ENCODE measurements around the gene TTC39A.

TTC39A gene

DNA sequence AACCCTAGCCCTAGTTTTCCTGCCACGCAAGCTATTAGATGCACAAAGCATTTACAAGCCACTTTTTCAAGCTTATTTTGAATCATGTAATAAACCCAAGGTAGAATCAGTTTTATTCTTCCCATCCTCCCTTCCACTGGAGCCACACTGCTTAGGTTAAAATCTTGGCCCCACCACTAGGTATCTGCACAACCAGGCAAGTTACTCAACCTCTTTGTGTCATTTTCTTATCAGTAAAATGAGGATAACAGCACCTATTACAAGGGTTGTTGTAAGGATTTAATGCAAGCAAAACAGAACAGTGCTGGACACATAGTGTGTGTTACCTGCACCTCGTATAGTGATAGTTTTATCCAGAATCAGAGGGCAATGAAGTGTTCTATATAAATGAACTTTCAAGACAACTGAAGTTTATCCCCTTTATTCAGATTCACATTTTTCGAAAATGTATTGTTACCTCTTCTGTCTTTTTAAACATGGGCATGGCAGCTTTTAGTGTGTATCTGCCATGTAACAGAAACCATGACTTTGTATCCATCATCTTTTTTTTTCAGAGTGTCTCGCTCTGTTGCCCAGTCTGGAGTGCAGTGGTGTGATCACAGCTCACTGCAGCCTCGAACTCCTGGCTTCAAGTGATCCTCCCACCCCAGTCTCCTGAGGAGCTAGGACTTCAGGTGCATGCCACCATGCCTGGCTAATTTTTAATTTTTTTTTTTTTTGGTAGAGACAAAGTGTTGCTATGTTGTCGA, 17.2 kb upstream of the TTC39A start:
- H3K4me3 ChIP-seq (ENCODE audit: low read length, poor library complexity, severe bottlenecking) = no peak overlapping the region
- H3K9ac ChIP-seq (ENCODE audit: low read depth, low read length, poor library complexity, severe bottlenecking) = no peak overlapping the region
- H3K9me3 ChIP-seq (ENCODE audit: insufficient read depth, low read depth, low read length) = no peaks in the 10 kb centered on the region
- TF ChIP-seq, protein P1, sequence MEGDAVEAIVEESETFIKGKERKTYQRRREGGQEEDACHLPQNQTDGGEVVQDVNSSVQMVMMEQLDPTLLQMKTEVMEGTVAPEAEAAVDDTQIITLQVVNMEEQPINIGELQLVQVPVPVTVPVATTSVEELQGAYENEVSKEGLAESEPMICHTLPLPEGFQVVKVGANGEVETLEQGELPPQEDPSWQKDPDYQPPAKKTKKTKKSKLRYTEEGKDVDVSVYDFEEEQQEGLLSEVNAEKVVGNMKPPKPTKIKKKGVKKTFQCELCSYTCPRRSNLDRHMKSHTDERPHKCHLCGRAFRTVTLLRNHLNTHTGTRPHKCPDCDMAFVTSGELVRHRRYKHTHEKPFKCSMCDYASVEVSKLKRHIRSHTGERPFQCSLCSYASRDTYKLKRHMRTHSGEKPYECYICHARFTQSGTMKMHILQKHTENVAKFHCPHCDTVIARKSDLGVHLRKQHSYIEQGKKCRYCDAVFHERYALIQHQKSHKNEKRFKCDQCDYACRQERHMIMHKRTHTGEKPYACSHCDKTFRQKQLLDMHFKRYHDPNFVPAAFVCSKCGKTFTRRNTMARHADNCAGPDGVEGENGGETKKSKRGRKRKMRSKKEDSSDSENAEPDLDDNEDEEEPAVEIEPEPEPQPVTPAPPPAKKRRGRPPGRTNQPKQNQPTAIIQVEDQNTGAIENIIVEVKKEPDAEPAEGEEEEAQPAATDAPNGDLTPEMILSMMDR (conservative IDR thresholded peaks at IDR 0.05; ENCODE audit: low read length) = no peak
- no peaks in the 10 kb centered on the region for H3K79me2 ChIP-seq (ENCODE audit: insufficient read depth, low read length)
- no peak overlapping the region for H2AFZ ChIP-seq (ENCODE audit: low read length)
- H4K20me1 ChIP-seq (ENCODE audit: insufficient read depth, low read length, poor library complexity, severe bottlenecking) = no peaks in the 10 kb centered on the region
- H3K9me2 ChIP-seq (replicated peaks; ENCODE audit: low read depth, low read length) = no peaks in the 10 kb centered on the region
- H3K4me1 ChIP-seq (ENCODE audit: insufficient read depth, low read length, poor library complexity, severe bottlenecking) = no peaks in the 10 kb centered on the region
- no peaks in the 10 kb centered on the region for H3F3A ChIP-seq (ENCODE audit: low read depth)
- no peak overlapping the region for H3K4me2 ChIP-seq (ENCODE audit: low read depth, low read length, poor library complexity, severe bottlenecking)
- H3K27me3 ChIP-seq (ENCODE audit: insufficient read depth, low read length, poor library complexity, severe bottlenecking) = no peaks in the 10 kb centered on the region
- no peaks in the 10 kb centered on the region for H3K36me3 ChIP-seq (ENCODE audit: insufficient read depth, low read length)

DNA sequence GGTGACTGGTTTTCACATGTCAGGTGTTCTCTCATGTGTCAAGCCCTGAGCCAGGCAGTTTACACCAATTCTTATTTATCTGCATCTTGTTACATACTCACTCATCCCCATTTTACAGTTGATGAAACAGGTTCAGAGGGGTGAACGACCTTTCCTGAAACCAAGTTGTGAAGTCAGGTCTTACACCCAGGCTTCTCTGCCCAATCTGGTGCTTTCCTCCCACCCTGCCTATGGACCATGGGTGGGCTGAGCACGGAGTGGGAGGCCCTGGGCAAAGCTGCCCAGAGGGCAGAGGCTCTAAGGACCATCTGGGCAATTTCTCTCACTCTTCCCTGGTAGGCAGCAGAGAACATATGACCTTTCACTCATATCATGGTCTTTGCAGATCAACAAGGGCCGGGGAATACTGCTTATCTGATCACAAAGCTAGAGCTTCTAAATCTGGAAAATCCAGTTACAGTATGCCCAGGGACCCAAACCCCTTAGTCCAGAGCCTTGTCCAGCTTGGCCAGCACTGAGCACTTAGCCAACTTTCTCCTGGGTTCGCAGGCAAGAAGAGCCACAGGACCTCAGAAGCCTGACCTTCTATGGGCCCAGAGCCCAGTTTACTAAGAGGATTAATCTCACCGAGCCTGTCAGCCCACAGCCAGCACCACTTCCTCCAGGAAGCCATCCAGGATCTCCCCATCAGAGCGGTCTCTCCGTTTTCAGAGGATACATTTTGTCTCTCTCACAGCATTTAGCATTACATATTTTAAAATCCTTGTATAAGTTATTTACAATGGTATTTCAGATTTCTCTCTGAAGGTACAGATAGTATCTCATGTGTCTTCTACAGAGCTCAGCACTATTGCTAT, 16.0 kb upstream of the TTC39A start:
- Histone ChIP-seq H3K36me3 (ENCODE audit: insufficient read depth, low read length) (no peaks in the 10 kb centered on the region), H3K9me2 (replicated peaks; ENCODE audit: low read depth, low read length) (no peaks in the 10 kb centered on the region), H2AFZ (ENCODE audit: low read length) (no peak overlapping the region), H3K79me2 (ENCODE audit: insufficient read depth, low read length) (no peaks in the 10 kb centered on the region), H4K20me1 (ENCODE audit: insufficient read depth, low read length, poor library complexity, severe bottlenecking) (no peaks in the 10 kb centered on the region), H3K4me3 (ENCODE audit: low read length, poor library complexity, severe bottlenecking) (no peak overlapping the region), H3F3A (ENCODE audit: low read depth) (no peaks in the 10 kb centered on the region), H3K9ac (ENCODE audit: low read depth, low read length, poor library complexity, severe bottlenecking) (no peak overlapping the region), H3K4me1 (ENCODE audit: insufficient read depth, low read length, poor library complexity, severe bottlenecking) (peaks cover 6% of the 10 kb centered on the region), H3K9me3 (ENCODE audit: insufficient read depth, low read depth, low read length) (no peaks in the 10 kb centered on the region), H3K4me2 (ENCODE audit: low read depth, low read length, poor library complexity, severe bottlenecking) (no peak overlapping the region), H3K27me3 (ENCODE audit: insufficient read depth, low read length, poor library complexity, severe bottlenecking) (no peaks in the 10 kb centered on the region)
- TF ChIP-seq, protein P1 (conservative IDR thresholded peaks at IDR 0.05; ENCODE audit: low read length) = no peak
- TF ChIP-seq EZH2phosphoT487 (IDR thresholded peaks at IDR 0.05; ENCODE audit: borderline replicate concordance) = no peak

DNA sequence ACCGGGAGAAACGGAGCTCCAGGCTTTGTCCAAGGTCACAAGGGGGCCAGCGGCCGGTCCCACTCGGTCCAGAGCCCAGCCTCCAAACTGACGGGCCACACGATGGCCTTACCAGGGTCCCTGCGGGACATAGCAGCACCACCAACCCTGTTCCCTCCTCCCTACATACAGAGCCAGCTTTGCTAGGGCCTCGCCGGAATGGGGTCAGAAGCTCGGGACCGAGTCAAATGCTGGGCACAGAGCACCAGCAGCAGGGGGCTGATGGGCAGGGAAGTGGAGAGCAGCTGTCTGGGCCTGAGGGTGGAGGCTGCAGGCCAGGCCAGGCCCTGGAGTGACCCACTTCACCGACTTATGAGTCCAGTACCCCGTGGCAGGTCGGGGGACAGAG, 14.9 kb upstream of the TTC39A start:
- no peaks in the 10 kb centered on the region for H3K36me3 ChIP-seq (ENCODE audit: insufficient read depth, low read length)
- H4K20me1 ChIP-seq (ENCODE audit: insufficient read depth, low read length, poor library complexity, severe bottlenecking) = no peaks in the 10 kb centered on the region
- no peak overlapping the region for H3K9ac ChIP-seq (ENCODE audit: low read depth, low read length, poor library complexity, severe bottlenecking)
- no peak overlapping the region for H3K4me3 ChIP-seq (ENCODE audit: low read length, poor library complexity, severe bottlenecking)
- H3K9me2 ChIP-seq (replicated peaks; ENCODE audit: low read depth, low read length) = no peaks in the 10 kb centered on the region
- TF ChIP-seq, protein P1 (conservative IDR thresholded peaks at IDR 0.05; ENCODE audit: low read length) = no peak
- TF ChIP-seq EZH2phosphoT487 (IDR thresholded peaks at IDR 0.05; ENCODE audit: borderline replicate concordance) = no peak
- H2AFZ ChIP-seq (ENCODE audit: low read length) = no peak overlapping the region
- H3K9me3 ChIP-seq (ENCODE audit: insufficient read depth, low read depth, low read length) = no peaks in the 10 kb centered on the region
- H3K4me1 ChIP-seq (ENCODE audit: insufficient read depth, low read length, poor library complexity, severe bottlenecking) = peaks cover 8% of the 10 kb centered on the region
- H3K4me2 ChIP-seq (ENCODE audit: low read depth, low read length, poor library complexity, severe bottlenecking) = no peak overlapping the region
- no peaks in the 10 kb centered on the region for H3K79me2 ChIP-seq (ENCODE audit: insufficient read depth, low read length)
- no peaks in the 10 kb centered on the region for H3K27me3 ChIP-seq (ENCODE audit: insufficient read depth, low read length, poor library complexity, severe bottlenecking)
- no peaks in the 10 kb centered on the region for H3F3A ChIP-seq (ENCODE audit: low read depth)
